Activated CD8-positive, alpha-beta memory T cell treated with anti-CD3 and anti-CD28 coated beads, Interleukin-2, amount 10 ng/mL, durations not matched to agents 7 days and 5 days (primary cell): ENCODE results near the gene KCNH3. TPM values are rescaled to one million over a fixed set of nuclear protein-coding genes. Genes with fewer than 3 reads are reported as not detected.

Experiments
- ATAC-seq: fragments of 150-1000 bp; cut with Tn5 transposase; one replicate; pipeline ENCODE4 v1.10.0; 2021; ENCODE audit warnings: moderate library complexity
- CTCF ChIA-PET: fragments of 350-600 bp; sonication (Branson Sonifier 250); formaldehyde crosslinking; loops from one replicate; lab custom pipeline; 2021; ENCODE audit warnings: antibody characterized with exemption; lab: Charles Lee
- DNase-seq: peaks from one replicate; pipeline ENCODE4 v3.0.0-alpha.2; 2020
- H3K27ac Mint-ChIP-seq: one replicate; pipeline ENCODE4 v1.8.0; 2021; ENCODE audit warnings: mild to moderate bottlenecking, mixed read lengths
- H3K27me3 Mint-ChIP-seq: one replicate; pipeline ENCODE4 v1.8.0; 2021; ENCODE audit warnings: mixed read lengths
- H3K36me3 Mint-ChIP-seq: one replicate; pipeline ENCODE4 v1.8.0; 2021; ENCODE audit warnings: mild to moderate bottlenecking, mixed read lengths
- H3K4me1 Mint-ChIP-seq: one replicate; pipeline ENCODE4 v1.8.0; 2021; ENCODE audit warnings: mixed read lengths
- H3K4me3 Mint-ChIP-seq: one replicate; pipeline ENCODE4 v1.8.0; 2021; ENCODE audit warnings: mild to moderate bottlenecking, moderate library complexity, mixed read lengths
- H3K9me3 Mint-ChIP-seq: one replicate; pipeline ENCODE4 v1.8.0; 2022; ENCODE audit warnings: low read depth, mixed read lengths
- total RNA-seq, 2 experiments: library from RNA; stranded (reverse); gene quantifications; one replicate each; pipeline ENCODE4 v1.2.3, GENCODE V29; 2021

The KCNH3 gene, protein sequence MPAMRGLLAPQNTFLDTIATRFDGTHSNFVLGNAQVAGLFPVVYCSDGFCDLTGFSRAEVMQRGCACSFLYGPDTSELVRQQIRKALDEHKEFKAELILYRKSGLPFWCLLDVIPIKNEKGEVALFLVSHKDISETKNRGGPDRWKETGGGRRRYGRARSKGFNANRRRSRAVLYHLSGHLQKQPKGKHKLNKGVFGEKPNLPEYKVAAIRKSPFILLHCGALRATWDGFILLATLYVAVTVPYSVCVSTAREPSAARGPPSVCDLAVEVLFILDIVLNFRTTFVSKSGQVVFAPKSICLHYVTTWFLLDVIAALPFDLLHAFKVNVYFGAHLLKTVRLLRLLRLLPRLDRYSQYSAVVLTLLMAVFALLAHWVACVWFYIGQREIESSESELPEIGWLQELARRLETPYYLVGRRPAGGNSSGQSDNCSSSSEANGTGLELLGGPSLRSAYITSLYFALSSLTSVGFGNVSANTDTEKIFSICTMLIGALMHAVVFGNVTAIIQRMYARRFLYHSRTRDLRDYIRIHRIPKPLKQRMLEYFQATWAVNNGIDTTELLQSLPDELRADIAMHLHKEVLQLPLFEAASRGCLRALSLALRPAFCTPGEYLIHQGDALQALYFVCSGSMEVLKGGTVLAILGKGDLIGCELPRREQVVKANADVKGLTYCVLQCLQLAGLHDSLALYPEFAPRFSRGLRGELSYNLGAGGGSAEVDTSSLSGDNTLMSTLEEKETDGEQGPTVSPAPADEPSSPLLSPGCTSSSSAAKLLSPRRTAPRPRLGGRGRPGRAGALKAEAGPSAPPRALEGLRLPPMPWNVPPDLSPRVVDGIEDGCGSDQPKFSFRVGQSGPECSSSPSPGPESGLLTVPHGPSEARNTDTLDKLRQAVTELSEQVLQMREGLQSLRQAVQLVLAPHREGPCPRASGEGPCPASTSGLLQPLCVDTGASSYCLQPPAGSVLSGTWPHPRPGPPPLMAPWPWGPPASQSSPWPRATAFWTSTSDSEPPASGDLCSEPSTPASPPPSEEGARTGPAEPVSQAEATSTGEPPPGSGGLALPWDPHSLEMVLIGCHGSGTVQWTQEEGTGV
- 1 to 10 TPM; 1.1 to 1.2 TPM for total RNA-seq

DNA sequence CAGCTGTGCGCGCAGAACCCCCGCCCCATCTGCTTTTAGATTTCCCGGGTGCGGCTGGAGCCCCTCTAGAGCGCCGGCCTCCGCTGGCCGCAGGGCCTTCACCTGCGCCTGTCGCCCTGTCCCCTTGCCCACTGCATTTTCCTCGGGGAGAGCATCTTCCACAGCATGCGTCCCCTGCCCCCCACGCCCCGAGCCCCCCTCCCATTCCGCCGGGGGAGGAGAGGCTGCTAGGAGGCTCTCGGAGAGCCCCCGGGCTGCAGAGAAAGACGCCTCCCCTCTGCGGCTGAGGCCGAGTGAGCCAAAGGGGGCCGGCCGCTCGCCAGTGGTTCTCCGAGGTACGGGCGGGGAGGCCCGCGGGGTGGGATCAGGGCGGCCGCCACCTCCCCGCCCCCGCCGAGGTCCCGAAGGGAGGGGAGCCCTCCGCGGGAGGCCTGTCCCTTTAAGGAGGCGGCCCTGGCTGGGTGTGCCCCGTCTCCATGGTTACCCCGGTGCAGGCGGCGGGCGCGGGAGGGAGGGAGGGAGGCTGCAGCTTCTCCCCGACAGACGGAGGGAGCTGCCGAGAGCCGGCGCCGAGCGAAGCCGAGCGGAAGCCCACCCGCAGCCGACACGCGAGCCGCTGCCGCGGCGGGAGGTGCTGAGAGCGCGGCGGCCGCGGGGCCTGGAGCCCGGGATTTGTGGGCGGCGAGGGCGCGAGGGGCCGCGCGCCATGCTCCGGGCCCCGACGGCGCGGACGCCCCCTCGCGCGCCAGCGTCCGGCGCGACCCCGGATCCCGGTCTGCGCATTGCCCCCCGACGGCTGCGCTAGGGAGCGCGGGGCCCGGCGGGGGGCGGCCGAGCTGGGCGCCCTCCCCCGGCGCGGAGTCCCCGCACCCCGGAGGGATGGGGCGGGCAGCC lies at the start of gene KCNH3:
KCNH3 (plus strand) TSS at position 521 of the 894 bp plus-strand sequence. CDS start 387 bp downstream, outside the sequence.
- DNase-seq: peak; percentile 95
- Mint-ChIP-seq H3K36me3 (no peaks in the 10 kb centered on the region), H3K27ac (no peak within 1 kb of the TSS), H3K4me1 (peaks cover 14% of the 10 kb centered on the region), H3K4me3 (peak within 1 kb of the TSS; percentile 49), H3K9me3 (no peaks in the 10 kb centered on the region), H3K27me3 (peaks cover 53% of the 10 kb centered on the region)
- ATAC-seq: peak; percentile 92
- CTCF ChIA-PET: interaction anchor here (0.6 to 3.4 kb wide), 13 partner anchors 12 to 272 kb away, joined by 3 to 16 read pairs (median 5); partner anchors contain the start of gene DNAJC22

DNA sequence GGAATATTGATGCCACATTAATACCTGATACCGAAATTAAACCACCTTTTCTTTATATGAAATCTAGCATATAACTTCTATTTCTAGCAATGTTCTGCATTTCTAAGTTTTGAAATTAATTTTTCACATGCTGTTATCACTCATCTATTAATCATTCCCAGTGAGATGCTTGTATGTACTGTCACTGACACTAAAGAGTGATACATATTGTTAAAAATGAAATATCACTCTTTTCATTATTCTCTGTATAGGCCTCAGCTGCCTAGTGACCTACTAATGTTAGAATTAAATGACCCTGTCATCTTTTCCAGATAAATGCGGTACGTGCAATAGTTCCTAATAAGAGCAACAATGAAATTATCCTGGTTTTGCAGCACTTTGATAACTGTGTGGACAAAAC lies 49.7 kb upstream of the KCNH3 start:
- CTCF ChIA-PET: no interaction called here
- H3K27me3 Mint-ChIP-seq: no peaks in the 10 kb centered on the region

DNA sequence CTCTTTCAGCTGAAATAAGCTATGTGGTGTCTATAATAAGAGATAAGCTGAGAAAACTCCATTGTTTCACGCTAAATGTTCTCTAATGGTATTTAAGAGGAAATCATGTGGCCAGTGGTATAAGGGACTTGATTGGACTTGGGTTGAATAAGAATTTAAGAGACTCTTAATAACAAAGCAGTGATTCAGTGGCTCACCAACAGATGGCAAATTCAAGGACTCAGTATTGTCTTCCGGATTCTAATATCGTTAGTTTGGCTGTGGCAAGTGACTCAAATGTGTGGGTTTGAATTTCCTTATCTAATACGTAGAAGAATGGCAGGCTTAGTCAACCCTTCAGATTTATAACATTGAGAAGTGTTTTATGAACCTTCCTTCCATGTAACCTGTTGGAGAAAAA lies 49.1 kb upstream of the KCNH3 start:
- ATAC-seq: no peak
- Mint-ChIP-seq H3K9me3 (no peaks in the 10 kb centered on the region), H3K27me3 (no peaks in the 10 kb centered on the region), H3K27ac (no peak overlapping the region), H3K36me3 (no peaks in the 10 kb centered on the region), H3K4me1 (no peaks in the 10 kb centered on the region), H3K4me3 (no peak overlapping the region)
- no peak for DNase-seq
- CTCF ChIA-PET: no interaction called here

More for the DNA sequence above, 49.7 kb upstream of the KCNH3 start:
- no peak for DNase-seq
- Mint-ChIP-seq H3K4me3 (no peak overlapping the region), H3K4me1 (no peaks in the 10 kb centered on the region), H3K36me3 (no peaks in the 10 kb centered on the region), H3K27ac (no peak overlapping the region), H3K9me3 (no peaks in the 10 kb centered on the region)
- no peak for ATAC-seq

DNA sequence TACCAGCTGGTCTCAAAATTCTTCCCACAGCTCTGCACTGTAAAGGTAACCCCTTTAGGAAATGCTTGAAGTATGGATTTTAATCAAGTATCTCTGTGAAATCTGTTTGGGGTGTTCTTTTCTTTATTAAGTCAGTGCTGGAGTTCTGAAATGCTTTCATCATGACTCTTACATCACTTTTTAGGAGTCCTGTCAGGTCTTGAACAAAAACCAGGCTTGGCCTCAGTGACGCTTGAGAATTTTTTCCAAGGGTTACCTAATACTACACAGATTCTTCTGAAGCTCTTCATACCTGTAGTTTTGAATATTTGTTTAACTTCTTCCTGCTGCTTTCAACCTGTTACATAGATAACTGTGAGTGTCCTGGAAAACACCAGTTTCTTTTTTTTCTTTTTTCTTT lies 47.0 kb upstream of the KCNH3 start:
- no peak overlapping the region for H3K4me3 Mint-ChIP-seq
- no peaks in the 10 kb centered on the region for H3K27me3 Mint-ChIP-seq
- ATAC-seq: no peak
- H3K27ac Mint-ChIP-seq: no peak overlapping the region
- no peaks in the 10 kb centered on the region for H3K4me1 Mint-ChIP-seq
- DNase-seq: no peak
- H3K36me3 Mint-ChIP-seq: peaks cover 2% of the 10 kb centered on the region
- CTCF ChIA-PET: interaction anchor here (2.1 kb wide), 1 partner anchor 133 kb away, joined by 6 read pairs; no protein-coding TSS in a partner anchor
- H3K9me3 Mint-ChIP-seq: no peaks in the 10 kb centered on the region

DNA sequence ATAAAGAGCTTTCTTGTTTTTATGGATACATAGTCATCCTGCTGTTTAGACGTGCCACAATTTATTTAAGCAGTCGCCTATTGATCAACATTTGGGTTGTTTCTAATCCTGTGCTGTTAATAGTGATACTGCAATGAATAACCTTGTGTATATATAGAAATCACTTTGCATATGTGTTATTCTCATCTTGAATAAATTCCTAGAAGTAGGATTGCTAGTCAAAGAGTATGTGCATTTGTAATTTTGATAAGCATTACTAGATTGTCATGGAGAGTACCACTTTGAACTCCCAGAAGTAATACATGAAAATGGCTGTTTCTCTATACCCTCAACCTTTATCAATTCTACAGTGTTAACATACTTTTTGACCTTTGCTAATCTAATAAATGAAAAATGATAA lies 44.9 kb upstream of the KCNH3 start:
- no peaks in the 10 kb centered on the region for H3K27me3 Mint-ChIP-seq
- CTCF ChIA-PET: interaction anchor here (0.6 to 1.5 kb wide), 4 partner anchors 20 to 152 kb away, joined by 3 read pairs; no protein-coding TSS in a partner anchor
- H3K27ac Mint-ChIP-seq: no peak overlapping the region
- no peak for ATAC-seq
- peaks cover 2% of the 10 kb centered on the region for H3K36me3 Mint-ChIP-seq
- DNase-seq: no peak
- H3K4me1 Mint-ChIP-seq: no peaks in the 10 kb centered on the region
- H3K9me3 Mint-ChIP-seq: no peaks in the 10 kb centered on the region
- no peak overlapping the region for H3K4me3 Mint-ChIP-seq

DNA sequence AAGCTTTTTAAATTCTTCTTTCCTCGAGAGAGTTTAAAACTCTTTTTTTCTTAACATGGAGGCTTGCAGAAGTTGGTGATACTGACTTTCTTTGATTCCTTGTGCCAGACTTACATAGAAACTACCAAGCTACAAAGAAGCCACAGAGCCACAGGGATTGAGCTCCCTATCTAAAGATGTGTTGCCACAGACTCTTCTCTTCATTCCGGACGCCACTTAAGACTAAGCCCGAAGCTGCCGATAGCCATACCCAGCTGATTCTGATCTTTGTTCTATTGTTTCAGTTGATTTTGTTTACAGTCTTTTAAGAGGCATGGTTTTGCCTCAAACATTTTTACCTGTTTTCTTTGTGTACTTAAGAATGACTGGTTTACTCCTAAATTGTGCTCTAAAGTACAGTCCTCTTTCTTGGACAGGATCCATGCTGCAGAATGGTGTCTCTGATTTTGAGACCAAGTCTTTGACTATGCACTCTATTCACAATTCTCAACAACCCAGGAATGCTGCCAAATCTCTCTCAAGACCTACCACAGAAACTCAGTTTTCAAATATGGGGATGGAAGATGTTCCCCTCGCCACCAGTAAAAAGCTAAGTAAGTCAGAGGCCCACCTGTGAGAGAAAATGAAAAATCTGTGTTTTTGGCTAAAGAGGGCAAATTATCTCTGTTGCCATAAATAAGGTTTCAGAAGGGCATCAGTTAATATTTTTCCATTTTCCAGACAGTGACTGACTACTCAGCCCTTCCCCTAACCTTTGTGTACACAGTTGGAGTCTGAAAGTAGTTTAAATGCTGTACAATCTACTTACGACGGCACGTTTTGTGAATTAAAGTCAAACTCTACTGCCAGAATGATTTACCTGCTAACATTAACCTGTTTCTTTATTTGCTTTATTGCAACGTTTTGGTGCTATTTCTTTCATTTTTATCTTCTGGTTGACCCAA lies 42.1 kb upstream of the KCNH3 start:
- no peaks in the 10 kb centered on the region for H3K9me3 Mint-ChIP-seq
- H3K27ac Mint-ChIP-seq: no peak overlapping the region
- no peak overlapping the region for H3K4me3 Mint-ChIP-seq
- no peaks in the 10 kb centered on the region for H3K27me3 Mint-ChIP-seq
- ATAC-seq (no peak), DNase-seq (no peak)
- H3K36me3 Mint-ChIP-seq: peaks cover 4% of the 10 kb centered on the region
- no peaks in the 10 kb centered on the region for H3K4me1 Mint-ChIP-seq
- CTCF ChIA-PET: interaction anchor here (0.6 to 1.6 kb wide), 3 partner anchors 18 to 398 kb away, joined by 3 to 5 read pairs (median 3); no protein-coding TSS in a partner anchor

DNA sequence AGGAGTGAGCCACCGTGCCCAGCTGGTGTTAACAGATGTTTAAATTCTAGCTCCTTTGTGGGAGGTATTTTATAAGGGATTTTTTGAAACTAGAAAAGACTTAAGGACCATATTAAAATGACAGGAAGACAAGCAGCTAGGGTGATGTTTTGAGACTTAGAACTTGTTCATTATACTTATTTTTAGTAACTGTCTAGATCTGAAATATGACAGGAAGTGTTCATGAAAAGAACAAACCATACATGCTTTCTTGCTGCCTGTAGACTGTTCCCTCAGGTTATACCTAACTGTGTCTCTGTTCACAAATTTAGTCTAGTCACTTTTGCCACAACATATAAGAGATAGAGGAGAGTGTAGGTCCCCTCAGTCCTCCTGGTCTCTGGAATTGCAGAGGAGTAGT lies 36.9 kb upstream of the KCNH3 start:
- peaks cover 5% of the 10 kb centered on the region for H3K36me3 Mint-ChIP-seq
- ATAC-seq: no peak
- H3K4me1 Mint-ChIP-seq: peaks cover 2% of the 10 kb centered on the region
- H3K4me3 Mint-ChIP-seq: no peak overlapping the region
- H3K27me3 Mint-ChIP-seq: no peaks in the 10 kb centered on the region
- H3K9me3 Mint-ChIP-seq: no peaks in the 10 kb centered on the region
- no peak for DNase-seq
- CTCF ChIA-PET: interaction anchor here (1.2 to 2.2 kb wide), 3 partner anchors 9 to 154 kb away, joined by 3 to 6 read pairs (median 4); no protein-coding TSS in a partner anchor
- peak overlapping the region; percentile 19 for H3K27ac Mint-ChIP-seq

DNA sequence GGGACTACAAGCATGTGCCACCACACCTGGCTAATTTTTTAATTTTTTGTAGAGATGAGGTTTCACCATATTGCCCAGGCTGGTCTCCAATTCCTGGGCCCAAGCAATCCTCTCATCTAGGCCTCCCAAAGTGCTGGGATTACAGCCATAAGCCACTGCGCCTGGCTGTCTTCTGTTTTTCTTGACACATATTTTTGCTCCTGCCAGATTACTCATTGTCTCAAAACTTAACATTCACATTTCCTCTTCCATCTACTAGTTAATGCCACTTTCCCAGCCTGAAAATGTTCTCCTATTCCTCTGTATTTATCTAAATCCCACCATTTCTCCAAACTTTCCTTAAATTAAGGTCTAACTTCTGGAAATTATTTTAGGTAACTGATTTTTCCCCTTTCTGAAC lies 36.2 kb upstream of the KCNH3 start:
- Mint-ChIP-seq H3K4me1 (peaks cover 2% of the 10 kb centered on the region), H3K36me3 (peaks cover 5% of the 10 kb centered on the region), H3K4me3 (no peak overlapping the region), H3K9me3 (no peaks in the 10 kb centered on the region), H3K27me3 (no peaks in the 10 kb centered on the region), H3K27ac (peak overlapping the region; percentile 42)
- CTCF ChIA-PET: interaction anchor here (2.5 to 15.6 kb wide), 2 partner anchors 143 to 155 kb away, joined by 9 to 260 read pairs; partner anchors contain the start of gene DNAJC22
- ATAC-seq (no peak), DNase-seq (no peak)

DNA sequence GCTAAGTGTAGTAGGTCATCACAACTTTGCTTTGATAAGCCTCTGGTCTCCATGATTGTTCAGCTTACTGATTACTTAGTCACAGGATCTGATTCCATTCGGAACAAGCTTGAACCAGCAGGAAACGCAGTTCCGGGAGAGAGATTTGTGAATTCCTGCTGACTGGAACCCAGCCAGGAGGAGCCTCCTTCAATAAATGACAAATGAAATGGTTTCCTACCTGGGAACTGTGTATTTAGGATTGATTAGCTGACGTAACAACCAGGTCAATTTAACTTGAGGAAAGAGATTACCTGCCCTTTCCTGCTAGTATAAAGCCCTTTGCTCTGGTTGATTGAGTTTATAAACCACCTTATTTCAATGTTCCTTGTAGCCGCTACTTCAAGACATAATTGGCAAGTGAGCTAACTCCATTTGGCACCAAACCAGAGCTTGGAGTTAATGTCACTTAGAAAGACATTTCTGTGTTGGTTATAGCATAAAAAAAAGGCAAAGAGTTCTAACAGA lies 35.1 kb upstream of the KCNH3 start:
- DNase-seq: no peak
- H3K9me3 Mint-ChIP-seq: no peaks in the 10 kb centered on the region
- peaks cover 5% of the 10 kb centered on the region for H3K36me3 Mint-ChIP-seq
- no peak overlapping the region for H3K27ac Mint-ChIP-seq
- peaks cover 2% of the 10 kb centered on the region for H3K4me1 Mint-ChIP-seq
- ATAC-seq: no peak
- no peaks in the 10 kb centered on the region for H3K27me3 Mint-ChIP-seq
- no peak overlapping the region for H3K4me3 Mint-ChIP-seq
- CTCF ChIA-PET: interaction anchor here (0.7 to 15.6 kb wide), 8 partner anchors 10 to 336 kb away, joined by 3 to 260 read pairs (median 5); partner anchors contain the start of genes DNAJC22 and SPATS2

DNA sequence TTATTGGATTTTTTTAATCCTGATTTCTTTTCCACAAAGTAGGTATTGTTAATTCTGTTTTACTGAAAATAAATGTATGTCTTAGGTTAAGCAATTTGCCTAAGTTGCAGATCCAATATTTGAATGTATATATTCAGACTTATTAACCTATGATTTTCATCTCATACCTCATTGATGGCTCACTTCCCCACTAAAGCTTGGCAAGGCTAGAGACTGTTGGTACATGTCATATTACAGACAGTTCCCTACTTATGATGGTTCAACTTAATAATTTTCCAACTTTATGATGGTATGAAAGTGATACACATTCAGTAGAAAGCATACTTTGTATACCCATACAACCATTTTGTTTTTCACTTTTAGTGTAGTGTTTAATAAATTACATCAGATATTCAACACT lies 33.2 kb upstream of the KCNH3 start:
- ATAC-seq (no peak), DNase-seq (no peak)
- no peaks in the 10 kb centered on the region for H3K9me3 Mint-ChIP-seq
- CTCF ChIA-PET: interaction anchor here (2.8 to 15.6 kb wide), 2 partner anchors 8 to 146 kb away, joined by 22 to 260 read pairs; no protein-coding TSS in a partner anchor
- H3K4me3 Mint-ChIP-seq: no peak overlapping the region
- H3K27ac Mint-ChIP-seq: no peak overlapping the region
- H3K27me3 Mint-ChIP-seq: no peaks in the 10 kb centered on the region
- peaks cover 2% of the 10 kb centered on the region for H3K4me1 Mint-ChIP-seq
- peaks cover 3% of the 10 kb centered on the region for H3K36me3 Mint-ChIP-seq

DNA sequence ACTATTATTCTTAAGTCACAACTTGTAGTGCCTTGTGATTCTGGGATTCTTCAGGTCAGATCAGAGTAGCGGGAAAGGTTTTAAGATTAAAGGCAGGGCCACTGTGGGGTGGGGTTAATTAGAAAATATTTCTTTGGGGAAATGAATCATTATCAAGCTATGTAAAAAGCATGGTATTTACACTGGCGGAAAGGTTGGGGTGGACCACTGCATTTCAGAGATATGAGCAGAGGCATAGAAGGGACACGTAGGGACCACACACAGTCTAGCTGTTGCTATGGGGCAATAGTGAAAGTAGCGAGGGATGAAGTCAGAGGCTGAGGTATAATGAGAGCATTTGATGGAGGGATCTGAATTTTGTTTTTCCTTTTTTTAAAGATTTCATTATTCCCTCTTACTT lies 31.7 kb upstream of the KCNH3 start:
- H3K36me3 Mint-ChIP-seq: peaks cover 3% of the 10 kb centered on the region
- ATAC-seq (no peak), DNase-seq (no peak)
- H3K4me3 Mint-ChIP-seq: no peak overlapping the region
- no peak overlapping the region for H3K27ac Mint-ChIP-seq
- H3K4me1 Mint-ChIP-seq: no peaks in the 10 kb centered on the region
- CTCF ChIA-PET: interaction anchor here (15.6 kb wide), 1 partner anchor 147 kb away, joined by 260 read pairs; no protein-coding TSS in a partner anchor
- no peaks in the 10 kb centered on the region for H3K9me3 Mint-ChIP-seq
- H3K27me3 Mint-ChIP-seq: no peaks in the 10 kb centered on the region
